CD4-positive, alpha-beta T cell treated with Interleukin-21 for 1 hour (primary cell): ENCODE data around the gene HFM1.

Source experiments
- DNase-seq: peaks from one replicate; pipeline ENCODE4 v3.0.0-alpha.2; 2020

The HFM1 gene

GRCh38 chr1:91244737-91245136, 159.9 kb downstream of the HFM1 start:
- no peak for DNase-seq

- no peak for DNase-seq
Observed at GRCh38 chr1:91243171-91243570, 161.5 kb downstream of the HFM1 start.

- DNase-seq: no peak
Observed at GRCh38 chr1:91234181-91234580, 170.5 kb downstream of the HFM1 start.

GRCh38 chr1:91226741-91227140, 177.9 kb downstream of the HFM1 start:
- DNase-seq: no peak

GRCh38 chr1:91224878-91225277, 179.8 kb downstream of the HFM1 start:
- no peak for DNase-seq

GRCh38 chr1:91221017-91221416, 183.6 kb downstream of the HFM1 start:
- DNase-seq: no peak

- DNase-seq: no peak
Observed at GRCh38 chr1:91217911-91218310, 186.7 kb downstream of the HFM1 start.
